Upper lobe of left lung (tissue), 6 donors: ENCODE measurements around the gene UGT1A10. TPM values are rescaled to one million over a fixed set of nuclear protein-coding genes. Genes with fewer than 3 reads are reported as not detected.

ENCODE experiments used
- ATAC-seq, 2 donors: fragments of 200-7000 bp; cut with Tn5 transposase; one replicate each; pipeline ENCODE4 v1.9.1; 2022; ENCODE audit warnings: mild to moderate bottlenecking in 2 of 2, moderate library complexity in 2 of 2; ENCODE audit not compliant: low FRiP score in 2 of 2
- DNase-seq, 2 donors: peaks; one replicate each; pipeline ENCODE4 v3.0.0-alpha.2; 2019 to 2020
- H3K27ac ChIP-seq, 4 donors: fragments of 200-600 bp; sonication (generic); one replicate each; pipeline ENCODE4 v1.5.1; 2016 to 2019
- H3K27me3 ChIP-seq, 4 donors: fragments of 200-600 bp; sonication (generic); one replicate each; pipeline ENCODE4 v1.5.1; 2017 to 2019
- H3K36me3 ChIP-seq, 4 donors: fragments of 200-600 bp; sonication (generic); one replicate each; pipeline ENCODE4 v1.5.1; 2016 to 2019
- H3K4me1 ChIP-seq, 4 donors: fragments of 200-600 bp; sonication (generic); one replicate each; pipeline ENCODE4 v1.5.1; 2018 to 2019
- H3K4me3 ChIP-seq, 4 donors: fragments of 200-600 bp; sonication (generic); one replicate each; pipeline ENCODE4 v1.5.1; 2017 to 2019; ENCODE audit warnings: mild to moderate bottlenecking in 2 of 4, moderate library complexity in 1 of 4
- H3K9me3 ChIP-seq, 4 donors: fragments of 200-600 bp; sonication (generic); one replicate each; pipeline ENCODE4 v1.5.1; 2018 to 2019
- EP300 ChIP-seq, 4 donors: sonication (generic); formaldehyde crosslinking; IDR thresholded peaks; one replicate each; pipeline ENCODE4 v1.5.1; 2017; ENCODE audit warnings: antibody characterized with exemption in 4 of 4, control low read depth in 2 of 4
- POLR2A ChIP-seq, 4 donors: fragments of 450-650 bp; IDR thresholded peaks; one replicate each; pipeline ENCODE4 v1.5.1; 2016 to 2017; ENCODE audit warnings: antibody characterized with exemption in 4 of 4, mild to moderate bottlenecking in 2 of 4
- POLR2AphosphoS5 ChIP-seq, 2 donors: sonication (generic); formaldehyde crosslinking; IDR thresholded peaks; one replicate each; pipeline ENCODE4 v1.5.1; 2017; ENCODE audit warnings: antibody characterized with exemption in 2 of 2
- WGBS, 2 donors: methylation state at CpG; one replicate each; pipeline ENCODE4 v1.1.5; 2017 to 2018; 5-methylcytosine and 5-hydroxymethylcytosine counted together
- total RNA-seq, 6 donors: library from RNA; depleted of rRNA in 4 of 6; stranded (reverse); fragments of >200 nt in 4 of 6; gene quantifications; one replicate each; pipeline versions ENCODE4 v1.1.0 to v1.2.1, GENCODE V29; 2016 to 2021
- TF ChIP-seq, protein P1 (sequence below), 6 experiments: fragments of 450-650 bp in 4 of 6; fragments of 200-600 bp in 2 of 6; sonication (generic) in 2 of 6; IDR thresholded peaks; one replicate each; pipeline ENCODE4 v1.5.1; 2016 to 2019; ENCODE audit warnings: antibody characterized with exemption in 6 of 6
- donor health status: DM: no; HTN: no; CAD: no; lungs with moderate emphysema.
- donor health status: DM: no; HTN: yes; CAD: no; lungs with severe emphysema.

UGT1A10 gene
- total RNA-seq, 6 donors from 2014 or later = not detected

DNA sequence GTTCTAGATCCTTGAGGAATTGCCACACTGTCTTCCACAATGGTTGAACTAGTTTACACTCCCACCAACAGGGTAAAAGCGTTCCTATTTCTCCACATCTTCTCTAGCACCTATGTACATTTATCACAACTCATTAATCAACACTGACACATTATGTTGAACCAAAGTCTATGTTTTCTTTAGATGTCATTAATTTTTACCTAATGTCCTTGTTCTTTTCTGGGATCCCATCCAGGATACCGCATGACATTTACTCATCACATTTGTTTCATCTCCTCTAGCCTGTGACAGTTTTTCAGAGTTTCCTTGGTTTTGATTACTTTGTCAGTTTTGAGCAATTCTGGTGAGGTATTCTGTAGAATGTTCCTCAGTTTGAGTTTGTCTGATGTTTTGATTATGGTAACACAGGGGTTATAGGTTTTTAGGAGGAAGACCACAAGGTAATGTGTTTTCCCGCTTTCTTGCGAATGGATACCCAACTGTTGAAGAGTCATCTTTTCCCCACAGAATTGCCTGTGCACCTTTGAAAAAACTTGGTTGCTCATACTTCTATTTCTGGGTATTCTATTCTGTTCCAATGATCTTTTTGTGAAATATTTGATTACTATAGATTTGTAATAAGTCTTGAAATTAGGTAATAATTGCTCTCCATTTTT lies 32.5 kb downstream of the UGT1A10 start:
- Histone ChIP-seq H3K27me3 (no peaks in the 10 kb centered on the region), H3K36me3 (no peaks in the 10 kb centered on the region), H3K27ac (no peak overlapping the region), H3K4me1 (no peaks in the 10 kb centered on the region), H3K9me3 (no peaks in the 10 kb centered on the region), H3K4me3 (no peak overlapping the region)
- no peak for TF ChIP-seq POLR2AphosphoS5 (IDR thresholded peaks at IDR 0.05)
- no peak for TF ChIP-seq POLR2A (IDR thresholded peaks at IDR 0.05)
- no peak for TF ChIP-seq EP300 (IDR thresholded peaks at IDR 0.05)
- TF ChIP-seq, protein P1, sequence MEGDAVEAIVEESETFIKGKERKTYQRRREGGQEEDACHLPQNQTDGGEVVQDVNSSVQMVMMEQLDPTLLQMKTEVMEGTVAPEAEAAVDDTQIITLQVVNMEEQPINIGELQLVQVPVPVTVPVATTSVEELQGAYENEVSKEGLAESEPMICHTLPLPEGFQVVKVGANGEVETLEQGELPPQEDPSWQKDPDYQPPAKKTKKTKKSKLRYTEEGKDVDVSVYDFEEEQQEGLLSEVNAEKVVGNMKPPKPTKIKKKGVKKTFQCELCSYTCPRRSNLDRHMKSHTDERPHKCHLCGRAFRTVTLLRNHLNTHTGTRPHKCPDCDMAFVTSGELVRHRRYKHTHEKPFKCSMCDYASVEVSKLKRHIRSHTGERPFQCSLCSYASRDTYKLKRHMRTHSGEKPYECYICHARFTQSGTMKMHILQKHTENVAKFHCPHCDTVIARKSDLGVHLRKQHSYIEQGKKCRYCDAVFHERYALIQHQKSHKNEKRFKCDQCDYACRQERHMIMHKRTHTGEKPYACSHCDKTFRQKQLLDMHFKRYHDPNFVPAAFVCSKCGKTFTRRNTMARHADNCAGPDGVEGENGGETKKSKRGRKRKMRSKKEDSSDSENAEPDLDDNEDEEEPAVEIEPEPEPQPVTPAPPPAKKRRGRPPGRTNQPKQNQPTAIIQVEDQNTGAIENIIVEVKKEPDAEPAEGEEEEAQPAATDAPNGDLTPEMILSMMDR (IDR thresholded peaks at IDR 0.05) = no peak
- ATAC-seq = no peak
- 85% methylated on average over 4 of the region's 4 CpGs for WGBS, 2 donors
- DNase-seq = no peak

DNA sequence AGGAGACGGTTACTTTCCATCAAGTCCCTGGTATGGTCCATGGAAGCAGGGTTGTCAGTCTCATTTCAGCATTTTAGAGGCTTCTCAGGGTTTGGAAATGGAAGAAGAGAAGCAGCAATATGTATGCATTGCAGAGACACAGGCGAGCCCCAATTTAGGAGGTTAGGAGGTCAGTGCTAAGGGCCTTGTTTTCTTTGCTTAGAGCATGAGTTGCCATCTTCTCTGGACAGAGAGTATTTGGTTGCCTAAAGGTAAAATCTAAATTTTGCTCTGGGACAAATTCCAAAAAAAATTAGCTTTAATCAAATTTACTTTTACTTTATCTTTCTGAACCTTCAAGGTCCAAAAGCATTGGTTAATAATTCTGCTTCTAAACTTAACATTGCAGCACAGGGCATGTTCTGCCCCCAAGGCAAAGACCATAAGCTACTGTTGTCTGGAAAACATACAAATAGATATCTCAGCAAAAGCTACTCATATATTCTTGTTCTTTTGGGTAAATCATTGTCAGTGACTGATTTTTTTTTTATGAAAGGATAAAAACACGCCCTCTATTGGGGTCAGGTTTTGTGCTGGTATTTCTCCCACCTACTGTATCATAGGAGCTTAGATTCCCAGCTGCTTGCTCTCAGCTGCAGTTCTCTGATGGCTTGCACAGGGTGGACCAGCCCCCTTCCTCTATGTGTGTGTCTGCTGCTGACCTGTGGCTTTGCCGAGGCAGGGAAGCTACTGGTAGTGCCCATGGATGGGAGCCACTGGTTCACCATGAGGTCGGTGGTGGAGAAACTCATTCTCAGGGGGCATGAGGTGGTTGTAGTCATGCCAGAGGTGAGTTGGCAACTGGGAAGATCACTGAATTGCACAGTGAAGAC lies 35.3 kb downstream of the UGT1A10 start, which contains the start of gene UGT1A9:
UGT1A9 (plus strand) TSS at position 609 of the 872 bp plus-strand sequence; CDS start at position 646, 37 bp downstream.
- Histone ChIP-seq H3K36me3 (no peaks in the 10 kb centered on the region), H3K4me3 (no peak within 1 kb of the TSS), H3K27ac (no peak within 1 kb of the TSS), H3K9me3 (no peaks in the 10 kb centered on the region), H3K27me3 (no peaks in the 10 kb centered on the region), H3K4me1 (no peaks in the 10 kb centered on the region)
- TF ChIP-seq EP300 (IDR thresholded peaks at IDR 0.05) (no peak), POLR2A (IDR thresholded peaks at IDR 0.05) (no peak), POLR2AphosphoS5 (IDR thresholded peaks at IDR 0.05) (no peak)
- TF ChIP-seq, protein P1 (IDR thresholded peaks at IDR 0.05) = no peak
- DNase-seq (no peak), ATAC-seq (no peak)
- 79 to 88% methylated on average over 5 of the region's 5 CpGs for WGBS, 2 donors

DNA sequence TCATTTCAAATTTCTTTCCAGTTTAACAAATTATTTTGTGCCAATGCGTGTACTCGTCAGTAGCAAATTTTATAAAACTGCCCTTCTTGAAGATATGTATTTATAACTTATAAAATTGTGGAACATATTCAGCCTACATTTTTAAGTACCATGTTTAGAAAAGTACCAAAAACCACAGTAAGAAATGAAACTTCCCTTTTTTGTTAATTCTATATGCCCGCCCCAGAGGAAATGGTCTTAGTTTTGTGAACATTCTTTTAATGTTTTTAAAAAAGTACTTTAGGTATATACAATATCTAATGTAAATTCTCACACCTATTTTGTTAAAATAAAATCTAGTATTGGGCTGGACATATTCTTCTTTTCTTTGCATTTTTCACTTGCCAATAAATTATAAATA lies 36.6 kb downstream of the UGT1A10 start:
- Histone ChIP-seq H3K36me3 (no peaks in the 10 kb centered on the region), H3K27me3 (no peaks in the 10 kb centered on the region), H3K27ac (no peak overlapping the region), H3K9me3 (no peaks in the 10 kb centered on the region), H3K4me1 (no peaks in the 10 kb centered on the region), H3K4me3 (no peak overlapping the region)
- no peak for DNase-seq
- 67 to 73% methylated on average over 3 of the region's 3 CpGs for WGBS, 2 donors
- TF ChIP-seq, protein P1 (IDR thresholded peaks at IDR 0.05) = no peak
- TF ChIP-seq POLR2A (IDR thresholded peaks at IDR 0.05) (no peak), POLR2AphosphoS5 (IDR thresholded peaks at IDR 0.05) (no peak), EP300 (IDR thresholded peaks at IDR 0.05) (no peak)
- ATAC-seq = no peak

DNA sequence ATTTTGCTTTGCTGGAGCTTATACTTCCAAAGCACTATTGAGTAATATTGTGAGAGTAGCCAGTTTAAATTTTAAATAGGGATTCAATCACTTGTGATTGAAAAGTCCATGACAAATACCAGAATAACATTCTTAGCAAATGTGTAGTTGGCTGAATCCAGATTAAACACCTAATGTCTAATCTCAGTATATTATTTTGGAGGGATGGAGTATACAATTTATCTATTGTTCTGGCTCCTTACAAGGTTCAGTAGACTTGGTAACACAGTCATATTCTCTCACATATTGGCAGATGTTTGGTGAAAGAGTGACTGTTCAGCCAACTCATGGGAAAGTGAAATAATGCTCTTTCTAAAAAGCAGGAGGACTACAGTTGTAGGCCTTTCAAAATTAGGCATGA lies 37.6 kb downstream of the UGT1A10 start:
- no peak for TF ChIP-seq POLR2A (IDR thresholded peaks at IDR 0.05)
- TF ChIP-seq, protein P1 (IDR thresholded peaks at IDR 0.05) = no peak
- DNase-seq = no peak
- no peak overlapping the region for H3K4me3 ChIP-seq

More for the DNA sequence above, 37.6 kb downstream of the UGT1A10 start:
- H3K4me1 ChIP-seq = no peaks in the 10 kb centered on the region
- H3K27ac ChIP-seq = no peak overlapping the region
- no peaks in the 10 kb centered on the region for H3K36me3 ChIP-seq
- no peak for ATAC-seq
- no peaks in the 10 kb centered on the region for H3K9me3 ChIP-seq
- no peaks in the 10 kb centered on the region for H3K27me3 ChIP-seq
